Endothelial cell of umbilical vein (primary cell): ENCODE results near the gene CAMSAP3. TPM values are rescaled to one million over a fixed set of nuclear protein-coding genes. Genes with fewer than 3 reads are reported as not detected.

ENCODE experiments used
- BruUV-seq: library from RNA; stranded (reverse); fragments of 400-500 nt; replicated peaks from 2 replicates; lab custom pipeline; 2021; lab: Mats Ljungman, UMichigan
- CTCF ChIA-PET: fragments of 300-600, 350-600 bp; sonication (Branson Sonifier 250); formaldehyde crosslinking; loops from one replicate; lab custom pipeline; 2021; ENCODE audit warnings: antibody characterized with exemption, inconsistent platforms; lab: Charles Lee
- POLR2A ChIA-PET: fragments of 300-600, 350-600 bp; sonication (Branson Sonifier 250); formaldehyde crosslinking; loops from one replicate; lab custom pipeline; 2021; ENCODE audit warnings: antibody characterized with exemption, inconsistent platforms; lab: Charles Lee
- DNase-seq: peaks from one replicate; pipeline ENCODE4 v3.0.0-alpha.2; 2011; ENCODE audit warnings: low read depth, low spot score
- FAIRE-seq: peaks from 2 replicates; lab custom pipeline; 2011; peaks lifted over from hg19 to GRCh38; lab: Jason Lieb, UNC
- H2AFZ ChIP-seq: 2 replicates; pipeline ENCODE4 v1.6.0; 2012; ENCODE audit warnings: low read depth, low read length, control low read depth, inconsistent platforms
- H3K27ac ChIP-seq: 2 replicates; pipeline ENCODE4 v1.5.1; 2011; ENCODE audit warnings: low read depth, mild to moderate bottlenecking, control low read depth, low read length, moderate library complexity; ENCODE audit not compliant: insufficient read depth
- H3K27me3 ChIP-seq, 2 experiments: 2 replicates each; pipeline versions ENCODE4 v1.6.0 to v1.6.1; 2011; ENCODE audit warnings: low read length in 2 of 2, mixed read lengths in 1 of 2; ENCODE audit not compliant: control insufficient read depth in 2 of 2, insufficient read depth in 2 of 2
- H3K36me3 ChIP-seq, 2 experiments: 2 replicates in 1 of 2; 3 replicates in 1 of 2; pipeline ENCODE4 v1.5.1; 2011; ENCODE audit warnings: low read length in 2 of 2, mild to moderate bottlenecking in 1 of 2, moderate library complexity in 1 of 2; ENCODE audit not compliant: control insufficient read depth in 2 of 2, insufficient read depth in 2 of 2; ENCODE audit errors: extremely low read depth in 1 of 2
- H3K4me1 ChIP-seq: 3 replicates; pipeline ENCODE4 v1.5.1; 2011; ENCODE audit warnings: mild to moderate bottlenecking, low read length; ENCODE audit not compliant: control insufficient read depth, insufficient read depth; ENCODE audit errors: extremely low read depth
- H3K4me2 ChIP-seq: 2 replicates; pipeline ENCODE4 v1.6.1; 2011; ENCODE audit warnings: low read length, control low read depth, mixed read lengths; ENCODE audit not compliant: insufficient read depth
- H3K4me3 ChIP-seq, 3 experiments: fragments of 200-600 bp in 1 of 3; sonication (generic), shearing (Covaris generic) in 1 of 3; replicated peaks in 1 of 3; 2 replicates each; pipeline ENCODE4 v1.5.1; 2011 to 2016; ENCODE audit warnings: control low read depth in 3 of 3, low read length in 3 of 3, mild to moderate bottlenecking in 2 of 3, inconsistent platforms in 1 of 3, low read depth in 1 of 3, moderate library complexity in 1 of 3; ENCODE audit not compliant: insufficient read depth in 1 of 3
- H3K79me2 ChIP-seq: 2 replicates; pipeline ENCODE4 v1.6.0; 2012; ENCODE audit warnings: low read length, inconsistent platforms; ENCODE audit not compliant: control insufficient read depth, insufficient read depth
- H3K9ac ChIP-seq: replicated peaks from 2 replicates; pipeline ENCODE3; 2011; ENCODE audit warnings: low read length, control low read depth; ENCODE audit not compliant: insufficient read depth; ENCODE audit errors: extremely low read depth
- H3K9me1 ChIP-seq: replicated peaks from 3 replicates; pipeline ENCODE4 v1.6.0; 2011; ENCODE audit warnings: mild to moderate bottlenecking, low read length; ENCODE audit not compliant: control insufficient read depth, insufficient read depth; ENCODE audit errors: extremely low read depth
- H3K9me3 ChIP-seq: replicated peaks from 2 replicates; pipeline ENCODE4 v1.5.1; 2012; ENCODE audit warnings: low read length, inconsistent platforms; ENCODE audit not compliant: control insufficient read depth, insufficient read depth
- H4K20me1 ChIP-seq: replicated peaks from 2 replicates; pipeline ENCODE3; 2011; ENCODE audit warnings: mild to moderate bottlenecking, low read length; ENCODE audit not compliant: control insufficient read depth, insufficient read depth; ENCODE audit errors: extremely low read depth
- CTCF ChIP-seq, 2 donors: IDR thresholded peaks; 1 replicate in 1 of 2; 2 replicates in 1 of 2; pipeline ENCODE4 v1.5.1; 2011; ENCODE audit warnings: low read length in 2 of 2, mild to moderate bottlenecking in 2 of 2, moderate library complexity in 2 of 2, control low read depth in 1 of 2, inconsistent platforms in 1 of 2, low read depth in 1 of 2; ENCODE audit not compliant: insufficient read depth in 1 of 2; ENCODE audit errors: extremely low read depth in 1 of 2
- EZH2 ChIP-seq: IDR thresholded peaks from 2 replicates; pipeline ENCODE4 v1.6.1; 2012; ENCODE audit warnings: borderline replicate concordance, low read depth, mild to moderate bottlenecking, moderate library complexity, low read length, inconsistent platforms; ENCODE audit not compliant: severe bottlenecking
- FOS ChIP-seq: IDR thresholded peaks from 2 replicates; pipeline ENCODE4 v1.6.1; 2011; ENCODE audit warnings: mild to moderate bottlenecking, low read length, moderate library complexity, borderline replicate concordance; ENCODE audit not compliant: insufficient read depth
- MYC ChIP-seq: IDR thresholded peaks from one replicate; pipeline ENCODE4 v1.6.1; 2011; ENCODE audit warnings: mild to moderate bottlenecking, low read depth, low read length
- POLR2A ChIP-seq: IDR thresholded peaks from 2 replicates; pipeline ENCODE4 v1.6.1; 2012; ENCODE audit warnings: low read depth, mild to moderate bottlenecking, control low read depth, low read length
- POLR2AphosphoS5 ChIP-seq: IDR thresholded peaks from 2 replicates; pipeline ENCODE4 v1.6.1; 2012; ENCODE audit warnings: low read depth, mild to moderate bottlenecking, control low read depth, low read length, moderate library complexity; ENCODE audit not compliant: insufficient read depth
- dilution Hi-C: fragments of 300-500 bp; cut with MboI; formaldehyde crosslinking; loops from one replicate; pipeline ENCODE4 v1.15.0; 2019; ENCODE audit warnings: low sequenced_read_pairs; ENCODE audit not compliant: extremely low pct_ligation_motif_present
- intact Hi-C: fragments of 100-400 bp; cut with micrococcal nuclease; formaldehyde crosslinking; loops from one replicate; pipeline ENCODE4 v1.10.0; 2022
- polyA plus RNA-seq, 4 experiments: library from polyadenylated mRNA; depleted of rRNA in 3 of 4; stranded (reverse) in 3 of 4; unstranded in 1 of 4; fragments of >200 nt; gene quantifications; 2 replicates each; pipeline versions ENCODE4 v1.2.1 to v1.2.3, GENCODE V29; 2011 to 2012; ENCODE audit warnings: missing spikeins in 1 of 4
- total RNA-seq: library from RNA; stranded (reverse); gene quantifications from 2 replicates; pipeline ENCODE4 v1.2.3, GENCODE V29; 2021

The CAMSAP3 gene
- total and polyA plus RNA-seq, 2 donors (not counting 3 experiments of a cell fraction or from before 2014, with no cell fraction given) = 0.11 to 0.22 TPM

- no peak for FAIRE-seq
- H3K36me3 ChIP-seq = peaks cover 2 to 37% of the 10 kb centered on the region in 2 experiments
- no peak for DNase-seq
- intact Hi-C loops (no loop called here), dilution Hi-C loops (no loop called here)
- H3K27me3 ChIP-seq = no peaks in the 10 kb centered on the region
- no peak overlapping the region for H2AFZ ChIP-seq
- no peak overlapping the region for H3K27ac ChIP-seq
- BruUV-seq = no TSS peak
- H3K4me1 ChIP-seq = no peaks in the 10 kb centered on the region
- H3K9ac ChIP-seq = no peak overlapping the region
- H3K79me2 ChIP-seq = peaks cover 17% of the 10 kb centered on the region
- no peaks in the 10 kb centered on the region for H3K9me3 ChIP-seq
- H3K4me2 ChIP-seq = no peak overlapping the region
- CTCF ChIA-PET = interaction anchor here (1.4 kb wide), 1 partner anchor 55 kb away, joined by 6 read pairs; no protein-coding TSS in a partner anchor
- no peaks in the 10 kb centered on the region for H3K9me1 ChIP-seq
- POLR2A ChIA-PET = interaction anchor here (0.6 kb wide), 1 partner anchor 75 kb away, joined by 3 read pairs; no protein-coding TSS in a partner anchor
- H4K20me1 ChIP-seq = no peaks in the 10 kb centered on the region
- TF ChIP-seq MYC (no peak), EZH2 (no peak), POLR2A (no peak), FOS (no peak), CTCF (IDR thresholded peaks at IDR 0.05; ENCODE audit: extremely low read depth in 1 of 2, insufficient read depth in 1 of 2, low read depth in 1 of 2, low read length in 2 of 2) (no peak), POLR2AphosphoS5 (no peak)
- no peak overlapping the region for H3K4me3 ChIP-seq
Observed at GRCh38 chr19:7622933-7623685, 27.4 kb downstream of the CAMSAP3 start.
